NCI-H128 (cell line): Measurements from ENCODE around the gene SLC13A5.
A peak's percentile ranks its signal among the peaks of the same experiment; 100 is the strongest.
"Not testable (repeated sequence)": the region's sequence is repeated elsewhere in the genome, so short reads cannot be mapped to it uniquely, and the experiment has no call there.

Experiments
- DNase-seq: peaks from one replicate; lab custom pipeline; 2025; ENCODE audit not compliant: unreplicated experiment; lab: John Stamatoyannopoulos, UW

The SLC13A5 gene

GRCh38 chr17:6666557-6666956 is 46.6 kb downstream of the SLC13A5 start:
- no peak for DNase-seq

- DNase-seq: peak; percentile 25
Observed at GRCh38 chr17:6666077-6666521, 47.1 kb downstream of the SLC13A5 start.

- not testable (repeated sequence) for DNase-seq
Observed at GRCh38 chr17:6663200-6663599, 50.0 kb downstream of the SLC13A5 start.

- no peak for DNase-seq
Observed at GRCh38 chr17:6661464-6661848, 51.7 kb downstream of the SLC13A5 start.

- DNase-seq: no peak
Observed at GRCh38 chr17:6660805-6661463, 52.2 kb downstream of the SLC13A5 start.

- DNase-seq: no peak
Observed at GRCh38 chr17:6660101-6660500, 53.1 kb downstream of the SLC13A5 start.

GRCh38 chr17:6658411-6658810 is 54.8 kb downstream of the SLC13A5 start:
- not testable (repeated sequence) for DNase-seq

- no peak for DNase-seq
Observed at GRCh38 chr17:6657633-6658287, 55.4 kb downstream of the SLC13A5 start.

GRCh38 chr17:6656797-6657632 is 56.2 kb downstream of the SLC13A5 start:
- DNase-seq: not testable (repeated sequence)

GRCh38 chr17:6655732-6656361 is 57.3 kb downstream of the SLC13A5 start:
- not testable (repeated sequence) for DNase-seq

- DNase-seq: no peak
Observed at GRCh38 chr17:6654841-6655731, 58.1 kb downstream of the SLC13A5 start.

- DNase-seq: no peak
Observed at GRCh38 chr17:6651919-6652452, 61.2 kb downstream of the SLC13A5 start.

- peak; percentile 54 for DNase-seq
Observed at GRCh38 chr17:6651354-6651918, 61.7 kb downstream of the SLC13A5 start, which contains the start of the genes C17orf100 and MED31. TSS of gene C17orf100 (plus strand) at chr17:6651762. CDS start at chr17:6651914, 152 bp downstream. TSS of gene MED31 (minus strand) at chr17:6651605. CDS start at chr17:6651528, 77 bp downstream.

- DNase-seq: no peak
Observed at GRCh38 chr17:6648181-6648580, 65.0 kb downstream of the SLC13A5 start.

- no peak for DNase-seq
Observed at GRCh38 chr17:6643451-6644125, 69.6 kb downstream of the SLC13A5 start.

GRCh38 chr17:6642592-6642991 is 70.6 kb downstream of the SLC13A5 start:
- DNase-seq: no peak

GRCh38 chr17:6641247-6641863 is 71.8 kb downstream of the SLC13A5 start:
- no peak for DNase-seq

GRCh38 chr17:6640536-6641246 is 72.5 kb downstream of the SLC13A5 start, which contains the start of the genes KIAA0753 and TXNDC17:
TSS of gene KIAA0753 (minus strand) at chr17:6640711. CDS start at chr17:6635103, 5,608 bp downstream.
TSS of gene TXNDC17 (plus strand) at chr17:6641060. CDS start at chr17:6641083, 23 bp downstream.
- peak; percentile 66 for DNase-seq
